GM23338 (cell line): ENCODE results near the gene PYCR2. TPM values are rescaled to one million over a fixed set of nuclear protein-coding genes. Genes with fewer than 3 reads are reported as not detected.
A peak's percentile ranks its signal among the peaks of the same experiment; 100 is the strongest.

Experiments
- ATAC-seq: fragments of 200-7000 bp; cut with Tn5 transposase; 3 replicates; pipeline ENCODE4 v1.9.1; 2020
- DNase-seq: peaks from one replicate; pipeline ENCODE4 v3.0.0-alpha.2; 2015; ENCODE audit warnings: low spot score
- H2AFZ ChIP-seq: fragments of 200-600 bp; sonication (generic); 2 replicates; pipeline ENCODE4 v1.8.0; 2016; ENCODE audit warnings: antibody characterized with exemption, mild to moderate bottlenecking, moderate library complexity
- H3F3A ChIP-seq: fragments of 200-600 bp; sonication (generic); replicated peaks from 2 replicates; pipeline ENCODE4 v1.8.0; 2017; ENCODE audit warnings: antibody characterized with exemption, mixed run types, low read depth
- H3K27ac ChIP-seq: fragments of 200-600 bp; sonication (generic); 2 replicates; pipeline ENCODE4 v1.6.1; 2016; ENCODE audit warnings: low read depth
- H3K27me3 ChIP-seq: fragments of 200-600 bp; sonication (generic); 2 replicates; pipeline ENCODE4 v1.8.0; 2016; ENCODE audit warnings: mild to moderate bottlenecking, mixed run types, moderate library complexity; ENCODE audit not compliant: insufficient read depth
- H3K36me3 ChIP-seq: fragments of 200-600 bp; sonication (generic); 2 replicates; pipeline ENCODE4 v1.8.0; 2016; ENCODE audit warnings: mild to moderate bottlenecking; ENCODE audit not compliant: insufficient read depth
- H3K4me1 ChIP-seq: fragments of 200-600 bp; sonication (generic); 2 replicates; pipeline ENCODE4 v1.8.0; 2016; ENCODE audit warnings: mild to moderate bottlenecking, moderate library complexity; ENCODE audit not compliant: insufficient read depth
- H3K4me2 ChIP-seq: fragments of 200-600 bp; sonication (generic); 2 replicates; pipeline ENCODE4 v1.7.1; 2017; ENCODE audit warnings: mixed run types
- H3K4me3 ChIP-seq: fragments of 200-600 bp; sonication (generic); 2 replicates; pipeline ENCODE4 v1.6.1; 2016; ENCODE audit warnings: mixed run types
- H3K79me2 ChIP-seq: fragments of 200-600 bp; sonication (generic); replicated peaks from 2 replicates; pipeline ENCODE4 v1.8.0; 2017; ENCODE audit warnings: mild to moderate bottlenecking; ENCODE audit not compliant: insufficient read depth
- H3K9me2 ChIP-seq: fragments of 200-600 bp; sonication (generic); 2 replicates; pipeline ENCODE4 v1.8.0; 2017; ENCODE audit not compliant: insufficient read depth
- H4K20me1 ChIP-seq: fragments of 200-600 bp; sonication (generic); replicated peaks from 2 replicates; pipeline ENCODE4 v1.8.0; 2017; ENCODE audit warnings: mild to moderate bottlenecking; ENCODE audit not compliant: insufficient read depth
- H3K27ac Mint-ChIP-seq: 2 replicates; pipeline ENCODE4 v1.8.0; 2020; ENCODE audit warnings: inconsistent platforms, mild to moderate bottlenecking, moderate library complexity, mixed read lengths
- H3K27me3 Mint-ChIP-seq: 3 replicates; pipeline ENCODE4 v1.8.0; 2022; ENCODE audit warnings: low read depth, mild to moderate bottlenecking, moderate library complexity, mixed read lengths, inconsistent platforms; ENCODE audit not compliant: insufficient read depth, poor library complexity
- H3K36me3 Mint-ChIP-seq: 3 replicates; pipeline ENCODE4 v1.8.0; 2021; ENCODE audit warnings: low read depth, mild to moderate bottlenecking, inconsistent platforms, moderate library complexity, mixed read lengths
- H3K4me1 Mint-ChIP-seq: 3 replicates; pipeline ENCODE4 v1.8.0; 2020; ENCODE audit warnings: mild to moderate bottlenecking, inconsistent platforms, mixed read lengths
- H3K4me3 Mint-ChIP-seq: 3 replicates; pipeline ENCODE4 v1.8.0; 2021; ENCODE audit warnings: moderate library complexity, mild to moderate bottlenecking, inconsistent platforms, mixed read lengths
- H3K9me3 Mint-ChIP-seq: 3 replicates; pipeline ENCODE4 v1.8.0; 2020; ENCODE audit warnings: moderate library complexity, mild to moderate bottlenecking, inconsistent platforms, mixed read lengths
- EZH2phosphoT487 ChIP-seq: fragments of 200-600 bp; sonication (generic); IDR thresholded peaks from one replicate; pipeline ENCODE4 v1.8.1; 2018; ENCODE audit warnings: antibody characterized with exemption; ENCODE audit not compliant: unreplicated experiment
- NANOG ChIP-seq: IDR thresholded peaks from 2 replicates; pipeline ENCODE4 v1.6.1; 2016; ENCODE audit warnings: antibody characterized with exemption, borderline replicate concordance
- POLR2AphosphoS5 ChIP-seq: IDR thresholded peaks from 2 replicates; pipeline ENCODE4 v1.6.1; 2016; ENCODE audit warnings: antibody characterized with exemption, low read depth
- ZNF331 ChIP-seq: fragments of 250-450 bp; sonication (Bioruptor Pico); IDR thresholded peaks from 2 replicates; pipeline ENCODE4 v1.5.0; 2020; ENCODE audit warnings: low read depth, mild to moderate bottlenecking, moderate library complexity
- polyA plus RNA-seq: library from polyadenylated mRNA; unstranded; fragments of >200 nt; fragmentation: Nextera tagmentation; extraction: Ambion mirVana; gene quantifications from 2 replicates; pipeline ENCODE4 v1.2.1, GENCODE V29; 2016
- total RNA-seq: library from RNA; depleted of rRNA; stranded (reverse); fragments of >200 nt; shearing (Covaris generic); gene quantifications from 2 replicates; pipeline ENCODE4 v1.2.3, GENCODE V29; 2014
- TF ChIP-seq, protein P1 (sequence below), 2 experiments: fragments of 200-600 bp in 1 of 2; sonication (generic) in 1 of 2; conservative IDR thresholded peaks; 2 replicates each; pipeline versions ENCODE4 v1.5.1 to v1.6.1; 2016 to 2017; ENCODE audit warnings: antibody characterized with exemption in 2 of 2, low read depth in 2 of 2, mild to moderate bottlenecking in 2 of 2, moderate library complexity in 1 of 2
- TF ChIP-seq, protein P2 (sequence below): IDR thresholded peaks from 2 replicates; pipeline ENCODE4 v1.6.1; 2016; ENCODE audit warnings: antibody characterized with exemption

Gene PYCR2
- total and polyA plus RNA-seq, 2 experiments from 2014 or later = 89.1 to 109 TPM

DNA sequence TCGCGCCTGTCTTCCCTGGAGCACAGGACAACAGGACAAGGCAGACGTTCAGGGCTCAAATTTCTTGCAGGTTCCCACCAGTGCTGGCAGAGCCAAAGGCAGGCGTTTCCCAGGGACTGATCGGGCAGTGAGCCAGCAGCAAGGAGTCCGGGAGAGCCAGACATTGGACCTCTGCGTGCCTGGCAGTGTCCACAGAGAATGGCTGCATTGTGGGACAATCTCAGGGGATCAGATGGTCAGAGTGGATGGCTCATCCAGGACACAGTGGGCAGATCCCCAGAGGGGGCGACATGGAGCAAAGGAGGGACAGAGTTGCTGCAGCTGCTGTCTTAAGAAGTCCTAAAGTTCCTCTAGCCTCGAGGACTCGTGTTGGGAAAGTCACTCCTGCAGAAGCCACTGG is 46.5 kb downstream of the PYCR2 start:
- H3K4me3 ChIP-seq = no peak overlapping the region
- H4K20me1 ChIP-seq = peaks cover 17% of the 10 kb centered on the region
- peak overlapping the region; percentile 78; the same call in 1 of the 2 replicates for H3K27ac ChIP-seq
- H3K79me2 ChIP-seq = peaks cover 60% of the 10 kb centered on the region
- ATAC-seq (peak; percentile 21), DNase-seq (peak; percentile 79)
- TF ChIP-seq, protein P1, sequence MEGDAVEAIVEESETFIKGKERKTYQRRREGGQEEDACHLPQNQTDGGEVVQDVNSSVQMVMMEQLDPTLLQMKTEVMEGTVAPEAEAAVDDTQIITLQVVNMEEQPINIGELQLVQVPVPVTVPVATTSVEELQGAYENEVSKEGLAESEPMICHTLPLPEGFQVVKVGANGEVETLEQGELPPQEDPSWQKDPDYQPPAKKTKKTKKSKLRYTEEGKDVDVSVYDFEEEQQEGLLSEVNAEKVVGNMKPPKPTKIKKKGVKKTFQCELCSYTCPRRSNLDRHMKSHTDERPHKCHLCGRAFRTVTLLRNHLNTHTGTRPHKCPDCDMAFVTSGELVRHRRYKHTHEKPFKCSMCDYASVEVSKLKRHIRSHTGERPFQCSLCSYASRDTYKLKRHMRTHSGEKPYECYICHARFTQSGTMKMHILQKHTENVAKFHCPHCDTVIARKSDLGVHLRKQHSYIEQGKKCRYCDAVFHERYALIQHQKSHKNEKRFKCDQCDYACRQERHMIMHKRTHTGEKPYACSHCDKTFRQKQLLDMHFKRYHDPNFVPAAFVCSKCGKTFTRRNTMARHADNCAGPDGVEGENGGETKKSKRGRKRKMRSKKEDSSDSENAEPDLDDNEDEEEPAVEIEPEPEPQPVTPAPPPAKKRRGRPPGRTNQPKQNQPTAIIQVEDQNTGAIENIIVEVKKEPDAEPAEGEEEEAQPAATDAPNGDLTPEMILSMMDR (conservative IDR thresholded peaks at IDR 0.05; ENCODE audit: low read depth in 2 of 2) = peak; percentile 58 to 82
- no peak for TF ChIP-seq NANOG
- peaks cover 27% of the 10 kb centered on the region for H3K4me1 ChIP-seq
- no peak overlapping the region for H3K27ac Mint-ChIP-seq
- H3F3A ChIP-seq = no peaks in the 10 kb centered on the region
- no peaks in the 10 kb centered on the region for H3K27me3 ChIP-seq
- H3K9me2 ChIP-seq = no peaks in the 10 kb centered on the region
- no peak overlapping the region for H2AFZ ChIP-seq
- H3K36me3 Mint-ChIP-seq = peaks cover 44% of the 10 kb centered on the region
- no peaks in the 10 kb centered on the region for H3K9me3 Mint-ChIP-seq
- H3K27me3 Mint-ChIP-seq = peaks cover 23% of the 10 kb centered on the region
- H3K4me1 Mint-ChIP-seq = peaks cover 44% of the 10 kb centered on the region
- H3K4me3 Mint-ChIP-seq = no peak overlapping the region
- H3K4me2 ChIP-seq = no peak overlapping the region
- peaks cover 26% of the 10 kb centered on the region; the same call in 1 of the 2 replicates for H3K36me3 ChIP-seq

DNA sequence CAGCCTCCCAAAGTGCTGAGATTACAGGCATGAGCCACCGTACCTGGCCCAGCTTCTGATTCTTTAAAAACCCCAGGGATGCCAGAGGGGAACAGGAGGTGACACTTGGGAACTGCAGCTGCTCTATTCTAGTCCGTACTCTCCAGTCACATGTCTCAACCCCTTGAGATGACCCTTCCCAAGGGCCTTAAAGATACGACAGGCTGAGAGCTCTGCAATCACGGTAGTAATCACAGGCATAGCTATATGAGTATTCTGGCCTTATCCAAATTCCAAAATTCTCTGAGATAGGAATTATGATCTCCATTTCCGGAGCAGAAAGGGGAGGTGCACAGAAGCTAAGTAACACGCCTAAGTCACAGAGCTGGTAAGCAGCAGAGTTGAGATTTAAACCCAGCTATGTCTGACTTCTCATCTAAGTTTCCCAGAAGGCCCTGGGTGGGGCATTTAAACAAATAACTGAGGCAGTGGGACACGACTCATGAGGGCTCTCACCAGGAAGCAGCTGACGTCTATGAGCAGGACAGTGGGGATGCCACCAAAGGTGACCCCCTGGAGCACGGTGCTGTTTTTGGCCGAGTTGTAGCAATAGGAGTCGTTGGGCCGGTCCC is 47.0 kb downstream of the PYCR2 start:
- H3K36me3 ChIP-seq = peaks cover 26% of the 10 kb centered on the region; the same call in 1 of the 2 replicates
- no peak overlapping the region for H3K4me3 Mint-ChIP-seq
- peaks cover 45% of the 10 kb centered on the region for H3K4me1 Mint-ChIP-seq
- peaks cover 19% of the 10 kb centered on the region for H4K20me1 ChIP-seq
- peaks cover 60% of the 10 kb centered on the region for H3K79me2 ChIP-seq
- DNase-seq (no peak), ATAC-seq (no peak)
- H3K4me1 ChIP-seq = peaks cover 27% of the 10 kb centered on the region
- no peaks in the 10 kb centered on the region for H3K9me2 ChIP-seq
- no peak overlapping the region for H3K27ac ChIP-seq
- no peak overlapping the region for H3K4me3 ChIP-seq
- H3K4me2 ChIP-seq = no peak overlapping the region
- TF ChIP-seq, protein P1 (conservative IDR thresholded peaks at IDR 0.05; ENCODE audit: low read depth in 2 of 2) = no peak
- TF ChIP-seq, protein P2, sequence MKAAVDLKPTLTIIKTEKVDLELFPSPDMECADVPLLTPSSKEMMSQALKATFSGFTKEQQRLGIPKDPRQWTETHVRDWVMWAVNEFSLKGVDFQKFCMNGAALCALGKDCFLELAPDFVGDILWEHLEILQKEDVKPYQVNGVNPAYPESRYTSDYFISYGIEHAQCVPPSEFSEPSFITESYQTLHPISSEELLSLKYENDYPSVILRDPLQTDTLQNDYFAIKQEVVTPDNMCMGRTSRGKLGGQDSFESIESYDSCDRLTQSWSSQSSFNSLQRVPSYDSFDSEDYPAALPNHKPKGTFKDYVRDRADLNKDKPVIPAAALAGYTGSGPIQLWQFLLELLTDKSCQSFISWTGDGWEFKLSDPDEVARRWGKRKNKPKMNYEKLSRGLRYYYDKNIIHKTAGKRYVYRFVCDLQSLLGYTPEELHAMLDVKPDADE = no peak
- TF ChIP-seq POLR2AphosphoS5 (no peak), EZH2phosphoT487 (no peak), ZNF331 (CRISPR knock-in tag) (no peak), NANOG (no peak)
- peaks cover 44% of the 10 kb centered on the region for H3K36me3 Mint-ChIP-seq
- no peak overlapping the region for H2AFZ ChIP-seq
- peaks cover 24% of the 10 kb centered on the region for H3K27me3 Mint-ChIP-seq
- H3F3A ChIP-seq = no peaks in the 10 kb centered on the region
- no peak overlapping the region for H3K27ac Mint-ChIP-seq
- H3K9me3 Mint-ChIP-seq = no peaks in the 10 kb centered on the region
- H3K27me3 ChIP-seq = no peaks in the 10 kb centered on the region
